Esophagus muscularis mucosa (tissue), 4 donors: ENCODE results near the gene TCF7L2.

Experiments used
- CTCF ChIP-seq, 3 experiments: fragments of 200-600 bp in 2 of 3; fragments of 450-650 bp in 1 of 3; sonication (generic) in 2 of 3; IDR thresholded peaks; one replicate each; pipeline ENCODE4 v1.5.1; 2017 to 2019; ENCODE audit warnings: antibody characterized with exemption in 3 of 3, mild to moderate bottlenecking in 2 of 3, moderate library complexity in 1 of 3
- EP300 ChIP-seq: sonication (generic); formaldehyde crosslinking; IDR thresholded peaks from one replicate; pipeline ENCODE4 v1.6.1; 2017; ENCODE audit warnings: antibody characterized with exemption
- POLR2A ChIP-seq: fragments of 450-650 bp; IDR thresholded peaks from one replicate; pipeline ENCODE4 v1.6.1; 2017; ENCODE audit warnings: antibody characterized with exemption, moderate library complexity, mild to moderate bottlenecking, low read depth
- POLR2AphosphoS5 ChIP-seq, 2 donors: sonication (generic); formaldehyde crosslinking; IDR thresholded peaks; one replicate each; pipeline ENCODE4 v1.6.1; 2017; ENCODE audit warnings: antibody characterized with exemption in 2 of 2

GRCh38 chr10:113038183-113038582 lies 88.1 kb downstream of the TCF7L2 start:
- TF ChIP-seq CTCF (IDR thresholded peaks at IDR 0.05): no peak
- TF ChIP-seq POLR2AphosphoS5 (IDR thresholded peaks at IDR 0.05): no peak
- TF ChIP-seq POLR2A: no peak
- no peak for TF ChIP-seq EP300
